Loucy (cell line): ENCODE measurements around the gene SQSTM1.
"Not testable (repeated sequence)": the region's sequence is repeated elsewhere in the genome, so short reads cannot be mapped to it uniquely, and the experiment has no call there.

Experiments
- H2AFZ ChIP-seq: fragments of 200-600 bp; sonication (generic); 2 replicates; pipeline ENCODE4 v1.6.0; 2016; ENCODE audit warnings: antibody characterized with exemption, mild to moderate bottlenecking, low read length, moderate library complexity
- H3F3A ChIP-seq: fragments of 200-600 bp; 2 replicates; pipeline ENCODE4 v1.6.0; 2016; ENCODE audit warnings: antibody characterized with exemption, low read depth, mild to moderate bottlenecking
- H3K27me3 ChIP-seq: fragments of 200-600 bp; sonication (generic); 2 replicates; pipeline ENCODE4 v1.6.1; 2014; ENCODE audit warnings: low read length, mild to moderate bottlenecking; ENCODE audit not compliant: insufficient read depth, poor library complexity, severe bottlenecking
- H3K36me3 ChIP-seq: fragments of 200-600 bp; sonication (generic); 2 replicates; pipeline ENCODE4 v1.6.1; 2016; ENCODE audit warnings: low read length; ENCODE audit not compliant: insufficient read depth
- H3K4me1 ChIP-seq: fragments of 200-600 bp; sonication (generic); 2 replicates; pipeline ENCODE4 v1.5.1; 2014; ENCODE audit warnings: low read length, mild to moderate bottlenecking; ENCODE audit not compliant: insufficient read depth, poor library complexity, severe bottlenecking
- H3K4me2 ChIP-seq: fragments of 200-600 bp; sonication (generic); 2 replicates; pipeline ENCODE4 v1.6.0; 2014; ENCODE audit warnings: antibody characterized with exemption, low read length, low read depth, mild to moderate bottlenecking; ENCODE audit not compliant: poor library complexity, severe bottlenecking
- H3K4me3 ChIP-seq: fragments of 200-600 bp; sonication (generic); 2 replicates; pipeline ENCODE4 v1.5.1; 2014; ENCODE audit warnings: low read length, mild to moderate bottlenecking, mixed read lengths; ENCODE audit not compliant: poor library complexity, severe bottlenecking
- H3K79me2 ChIP-seq: fragments of 200-600 bp; sonication (generic); 2 replicates; pipeline ENCODE4 v1.6.1; 2014; ENCODE audit warnings: low read length; ENCODE audit not compliant: insufficient read depth
- H3K9ac ChIP-seq: fragments of 200-600 bp; sonication (generic); 2 replicates; pipeline ENCODE4 v1.6.0; 2014; ENCODE audit warnings: mild to moderate bottlenecking, low read depth, low read length, moderate library complexity; ENCODE audit not compliant: poor library complexity, severe bottlenecking
- H3K9me2 ChIP-seq: fragments of 200-600 bp; sonication (generic); replicated peaks from 2 replicates; pipeline ENCODE4 v1.6.1; 2016; ENCODE audit warnings: low read depth, low read length, mixed read lengths
- H3K9me3 ChIP-seq: fragments of 200-600 bp; sonication (generic); 2 replicates; pipeline ENCODE4 v1.6.1; 2014; ENCODE audit warnings: mild to moderate bottlenecking, antibody characterized with exemption, low read length, low read depth; ENCODE audit not compliant: insufficient read depth
- H4K20me1 ChIP-seq: fragments of 200-600 bp; sonication (generic); 2 replicates; pipeline ENCODE4 v1.6.0; 2014; ENCODE audit warnings: antibody characterized with exemption, low read length, mild to moderate bottlenecking; ENCODE audit not compliant: insufficient read depth, poor library complexity, severe bottlenecking
- EZH2phosphoT487 ChIP-seq: fragments of 200-600 bp; IDR thresholded peaks from 2 replicates; pipeline ENCODE4 v1.6.1; 2018; ENCODE audit warnings: antibody characterized with exemption, mild to moderate bottlenecking, moderate library complexity, borderline replicate concordance
- TF ChIP-seq, protein P1 (sequence below): fragments of 200-600 bp; sonication (generic); conservative IDR thresholded peaks from 2 replicates; pipeline ENCODE4 v1.5.1; 2014; ENCODE audit warnings: mild to moderate bottlenecking, antibody characterized with exemption, low read length

The SQSTM1 gene

DNA sequence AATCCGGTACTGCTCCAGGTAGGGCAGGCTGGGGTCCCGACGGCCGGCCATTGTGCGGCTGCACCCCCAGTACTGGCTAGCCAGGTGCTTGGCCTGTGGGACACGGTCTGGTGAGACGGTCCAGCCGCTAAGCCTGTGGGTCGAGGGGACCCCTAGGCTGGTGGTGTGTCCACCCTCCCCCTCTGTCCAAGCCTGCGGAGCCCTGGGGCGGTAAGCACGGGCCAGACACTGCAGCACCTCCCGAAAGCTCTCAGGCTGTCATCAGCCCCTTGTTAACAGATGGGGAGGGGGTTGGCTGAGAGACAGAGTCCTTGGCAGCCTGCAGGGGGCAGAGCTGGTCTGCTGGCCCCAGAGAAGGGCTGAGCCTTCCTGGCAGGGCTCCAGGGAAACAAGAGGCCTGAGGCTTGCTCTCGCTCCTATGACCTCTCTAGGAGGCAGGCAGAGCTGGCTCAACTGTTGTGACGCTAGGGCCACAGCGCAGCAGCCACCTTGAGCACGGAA lies 49.7 kb downstream of the SQSTM1 start:
- Histone ChIP-seq H3K4me2 (no peak overlapping the region), H3K9me2 (no peaks in the 10 kb centered on the region), H2AFZ (no peak overlapping the region), H3K36me3 (peaks cover 5% of the 10 kb centered on the region; the same call in 1 of the 2 replicates), H4K20me1 (no peaks in the 10 kb centered on the region), H3K9me3 (no peaks in the 10 kb centered on the region), H3F3A (no peaks in the 10 kb centered on the region), H3K27me3 (no peaks in the 10 kb centered on the region), H3K9ac (no peak overlapping the region), H3K4me1 (no peaks in the 10 kb centered on the region), H3K79me2 (no peaks in the 10 kb centered on the region), H3K4me3 (no peak overlapping the region)
- no peak for TF ChIP-seq EZH2phosphoT487
- TF ChIP-seq, protein P1, sequence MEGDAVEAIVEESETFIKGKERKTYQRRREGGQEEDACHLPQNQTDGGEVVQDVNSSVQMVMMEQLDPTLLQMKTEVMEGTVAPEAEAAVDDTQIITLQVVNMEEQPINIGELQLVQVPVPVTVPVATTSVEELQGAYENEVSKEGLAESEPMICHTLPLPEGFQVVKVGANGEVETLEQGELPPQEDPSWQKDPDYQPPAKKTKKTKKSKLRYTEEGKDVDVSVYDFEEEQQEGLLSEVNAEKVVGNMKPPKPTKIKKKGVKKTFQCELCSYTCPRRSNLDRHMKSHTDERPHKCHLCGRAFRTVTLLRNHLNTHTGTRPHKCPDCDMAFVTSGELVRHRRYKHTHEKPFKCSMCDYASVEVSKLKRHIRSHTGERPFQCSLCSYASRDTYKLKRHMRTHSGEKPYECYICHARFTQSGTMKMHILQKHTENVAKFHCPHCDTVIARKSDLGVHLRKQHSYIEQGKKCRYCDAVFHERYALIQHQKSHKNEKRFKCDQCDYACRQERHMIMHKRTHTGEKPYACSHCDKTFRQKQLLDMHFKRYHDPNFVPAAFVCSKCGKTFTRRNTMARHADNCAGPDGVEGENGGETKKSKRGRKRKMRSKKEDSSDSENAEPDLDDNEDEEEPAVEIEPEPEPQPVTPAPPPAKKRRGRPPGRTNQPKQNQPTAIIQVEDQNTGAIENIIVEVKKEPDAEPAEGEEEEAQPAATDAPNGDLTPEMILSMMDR = peak; percentile 54

DNA sequence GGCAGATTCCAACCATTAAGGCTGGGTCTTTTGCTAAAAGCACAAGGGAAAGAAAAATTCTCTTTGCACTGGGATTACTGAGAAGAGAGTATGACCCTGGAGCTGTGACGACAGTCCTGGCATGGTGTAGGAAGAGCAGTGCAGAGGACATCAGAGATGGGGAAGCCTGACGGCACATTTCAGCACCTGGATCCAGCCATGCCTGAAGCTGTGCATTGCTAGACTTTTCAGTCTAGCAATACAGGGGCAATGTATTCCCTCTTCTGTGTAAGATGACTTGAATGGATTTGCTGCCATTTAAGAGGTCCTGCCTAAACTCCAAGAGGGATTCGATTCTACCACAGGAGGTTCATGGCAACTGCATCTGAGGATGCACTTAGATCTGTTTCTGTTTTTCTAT lies 50.2 kb downstream of the SQSTM1 start:
- H3K36me3 ChIP-seq = peaks cover 5% of the 10 kb centered on the region; the same call in 1 of the 2 replicates
- no peak overlapping the region for H2AFZ ChIP-seq

DNA sequence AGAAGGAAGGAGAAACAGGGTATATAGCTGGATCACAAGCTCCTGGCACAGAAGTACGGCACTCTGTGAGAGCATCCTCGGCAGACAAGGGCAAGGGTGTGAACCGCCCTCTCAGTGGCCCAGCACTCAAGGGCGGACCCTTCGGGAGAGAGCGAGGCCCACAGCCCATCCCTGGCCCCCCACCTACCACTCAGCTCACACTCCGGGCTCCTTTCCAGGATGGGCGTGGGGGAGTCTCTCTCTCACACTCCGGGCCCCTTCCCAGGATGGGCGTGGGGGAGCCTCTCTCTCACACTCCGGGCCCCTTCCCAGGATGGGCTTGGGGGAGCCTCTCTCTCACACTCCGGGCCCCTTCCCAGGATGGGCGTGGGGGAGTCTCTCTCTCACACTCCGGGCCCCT lies 50.8 kb downstream of the SQSTM1 start:
- not testable (repeated sequence) for H3K4me1 ChIP-seq, H3K9me3 ChIP-seq, H3K36me3 ChIP-seq

More for the DNA sequence above, 50.2 kb downstream of the SQSTM1 start:
- Histone ChIP-seq H3K9ac (no peak overlapping the region), H3K4me3 (no peak overlapping the region), H3K27me3 (no peaks in the 10 kb centered on the region), H3K4me1 (no peaks in the 10 kb centered on the region), H3F3A (no peaks in the 10 kb centered on the region), H3K9me3 (no peaks in the 10 kb centered on the region), H3K9me2 (no peaks in the 10 kb centered on the region), H3K4me2 (no peak overlapping the region), H3K79me2 (no peaks in the 10 kb centered on the region), H4K20me1 (no peaks in the 10 kb centered on the region)
- TF ChIP-seq, protein P1 = no peak
- no peak for TF ChIP-seq EZH2phosphoT487

More for the DNA sequence above, 50.8 kb downstream of the SQSTM1 start:
- H2AFZ ChIP-seq, H3K4me2 ChIP-seq, H3K9ac ChIP-seq, H3F3A ChIP-seq, H3K79me2 ChIP-seq, H3K9me2 ChIP-seq, H3K4me3 ChIP-seq, H4K20me1 ChIP-seq, H3K27me3 ChIP-seq: not testable (repeated sequence)
